Keratinocyte (primary cell): Measurements from ENCODE around the gene REPS2.

ENCODE experiments used
- CTCF ChIP-seq, 3 experiments: IDR thresholded peaks in 1 of 3; conservative IDR thresholded peaks in 1 of 3; optimal IDR thresholded peaks in 1 of 3; 2 replicates in 2 of 3; 3 replicates in 1 of 3; pipeline versions ENCODE3 to v1.5.1; 2011; ENCODE audit warnings: low read length in 3 of 3, mild to moderate bottlenecking in 3 of 3, moderate library complexity in 2 of 3, control low read depth in 1 of 3, inconsistent platforms in 1 of 3; ENCODE audit not compliant: insufficient read depth in 2 of 3; ENCODE audit errors: extremely low read depth in 1 of 3
- EZH2 ChIP-seq: IDR thresholded peaks from one replicate; pipeline ENCODE4 v1.6.1; 2012; ENCODE audit warnings: inconsistent platforms, mild to moderate bottlenecking, low read length, moderate library complexity

- no peak for TF ChIP-seq EZH2
- no peak for TF ChIP-seq CTCF (optimal IDR thresholded peaks at IDR 0.05 in 1 of 3, IDR thresholded peaks at IDR 0.05 in 1 of 3, conservative IDR thresholded peaks at IDR 0.05 in 1 of 3; ENCODE audit: extremely low read depth in 1 of 3, insufficient read depth in 2 of 3, low read length in 3 of 3)
These were observed 26.4 kb upstream of the REPS2 start for GRCh38 chrX:16920075-16920474.
